CMK (cell line): Measurements from ENCODE around the gene INTS1.

Experiments
- DNase-seq: peaks from one replicate; pipeline ENCODE4 v3.0.0-alpha.2; 2010; ENCODE audit warnings: low read depth

INTS1 gene

DNA sequence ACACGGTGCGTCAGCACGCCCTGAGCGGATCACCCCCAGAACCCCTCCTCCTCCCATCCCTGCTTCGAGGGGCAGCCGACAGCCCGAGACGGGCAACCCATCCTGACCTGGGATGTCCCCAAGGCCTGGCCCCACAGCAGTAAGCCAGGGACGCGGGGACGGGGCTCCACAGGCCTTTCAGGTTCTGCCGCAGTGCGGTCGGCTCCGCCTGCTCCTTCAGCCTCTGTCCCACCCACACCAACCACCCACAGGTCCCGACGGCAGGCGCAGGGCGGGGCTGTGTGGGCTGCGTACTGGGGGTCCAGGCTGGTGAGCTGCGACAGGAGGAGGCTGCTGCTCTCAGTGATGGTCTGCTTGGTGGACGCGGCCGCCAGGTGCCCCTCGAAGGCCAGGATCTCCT, 16.7 kb downstream of the INTS1 start:
- DNase-seq = no peak

DNA sequence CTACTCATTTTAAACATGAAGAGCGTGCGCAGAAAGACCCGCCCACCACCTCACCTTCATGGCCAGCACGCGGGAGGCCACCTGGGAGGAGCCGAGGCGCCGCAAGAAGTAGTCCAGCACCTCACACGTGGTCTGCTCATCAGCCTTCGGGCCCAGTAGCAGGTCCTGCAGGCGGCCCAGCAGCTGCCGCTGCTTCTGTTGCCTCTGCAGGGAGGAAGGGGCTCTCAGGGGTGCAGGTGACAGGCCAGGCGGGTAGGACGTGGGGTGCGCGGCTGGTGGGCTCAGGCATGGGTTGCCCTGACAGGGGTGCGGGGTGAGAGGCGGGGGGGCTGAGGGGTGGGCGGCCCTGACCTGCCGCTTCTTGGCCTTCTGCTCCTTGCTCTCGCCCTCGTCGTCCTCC, 17.6 kb downstream of the INTS1 start:
- DNase-seq = no peak

DNA sequence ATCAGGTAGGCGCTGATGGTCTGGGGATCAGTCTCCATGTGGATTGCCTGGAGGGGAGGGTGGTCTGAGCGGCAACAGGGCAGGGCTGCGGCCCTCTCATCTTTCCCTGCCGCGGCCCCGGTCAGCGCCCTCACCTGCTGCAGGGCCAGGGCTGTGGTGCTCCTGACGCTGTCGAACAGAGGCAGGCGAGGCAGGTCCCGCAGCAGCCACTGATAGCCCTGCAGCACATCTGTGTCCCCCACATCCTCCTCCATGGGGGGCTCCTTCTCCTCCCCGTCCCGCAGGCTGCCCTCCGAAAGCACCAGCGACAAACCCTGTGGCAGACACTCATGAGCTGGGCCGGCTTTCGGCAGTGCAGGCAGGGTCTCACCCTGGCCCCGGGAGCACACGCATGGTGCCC, 19.0 kb downstream of the INTS1 start:
- no peak for DNase-seq

DNA sequence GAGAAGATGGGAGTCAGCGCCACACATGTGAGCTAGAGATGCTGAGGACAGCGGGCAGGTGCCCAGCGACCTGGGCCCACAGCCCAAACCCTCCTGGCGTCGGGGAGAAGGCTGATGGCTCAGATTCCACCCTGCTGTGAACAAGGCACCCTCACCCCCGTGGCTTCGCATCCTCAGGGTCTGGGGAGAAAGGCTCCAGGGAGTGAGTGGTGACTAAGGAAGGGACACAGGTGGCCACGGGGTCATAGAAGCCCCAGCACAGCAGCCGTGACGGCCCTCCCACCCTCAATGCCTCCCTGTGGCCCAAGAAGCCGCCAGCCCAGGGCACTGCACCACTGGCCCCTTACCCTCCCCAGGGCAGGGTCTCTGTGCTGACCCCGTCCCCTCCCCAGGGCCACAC, 19.6 kb downstream of the INTS1 start:
- no peak for DNase-seq

DNA sequence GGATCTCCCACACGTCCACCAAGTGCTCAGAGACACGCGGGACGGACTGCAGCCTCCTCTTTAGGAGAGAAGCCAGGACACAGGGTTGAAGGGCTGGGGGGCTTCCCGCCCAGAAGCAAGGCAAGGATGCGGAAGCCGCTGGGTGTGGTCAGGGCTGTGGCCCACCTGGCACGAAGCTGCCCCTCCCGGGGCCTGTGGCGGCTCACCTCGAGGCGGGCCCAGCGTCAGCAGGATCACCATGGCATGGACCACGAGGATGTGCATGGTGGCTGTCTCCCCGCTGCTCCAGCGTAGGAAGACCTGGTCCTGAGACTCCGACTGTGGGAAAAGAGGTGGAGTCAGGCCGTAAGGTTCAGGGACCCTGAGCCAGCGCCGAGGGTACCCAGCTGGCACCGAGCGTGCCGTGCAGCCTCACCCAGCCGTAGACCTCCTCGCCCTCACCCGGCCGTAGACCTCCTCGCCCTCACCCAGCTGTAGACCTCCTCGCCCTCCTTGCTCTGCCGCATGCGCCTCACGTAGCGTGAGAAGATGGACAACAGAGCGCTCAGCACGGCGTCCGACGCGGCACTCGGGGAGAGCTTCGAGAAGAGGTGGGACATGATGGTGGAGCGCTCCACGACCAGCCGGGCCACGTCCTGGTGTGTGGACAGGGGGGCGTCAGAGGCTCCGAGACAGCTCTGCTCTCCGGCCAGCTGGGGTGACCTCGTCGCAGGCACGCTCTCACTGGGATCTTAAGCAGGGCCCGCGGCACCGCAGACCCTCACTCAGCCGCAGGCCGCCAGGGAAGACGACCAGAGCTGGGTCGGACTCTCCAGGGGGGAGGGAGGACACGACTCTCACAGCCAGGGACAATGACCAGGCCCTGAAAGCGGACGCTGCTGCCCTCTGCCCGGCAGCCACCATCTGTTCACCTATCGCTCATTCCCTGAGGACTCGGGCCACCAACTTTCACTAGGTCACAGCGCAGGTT, 20.4 kb downstream of the INTS1 start:
- no peak for DNase-seq

DNA sequence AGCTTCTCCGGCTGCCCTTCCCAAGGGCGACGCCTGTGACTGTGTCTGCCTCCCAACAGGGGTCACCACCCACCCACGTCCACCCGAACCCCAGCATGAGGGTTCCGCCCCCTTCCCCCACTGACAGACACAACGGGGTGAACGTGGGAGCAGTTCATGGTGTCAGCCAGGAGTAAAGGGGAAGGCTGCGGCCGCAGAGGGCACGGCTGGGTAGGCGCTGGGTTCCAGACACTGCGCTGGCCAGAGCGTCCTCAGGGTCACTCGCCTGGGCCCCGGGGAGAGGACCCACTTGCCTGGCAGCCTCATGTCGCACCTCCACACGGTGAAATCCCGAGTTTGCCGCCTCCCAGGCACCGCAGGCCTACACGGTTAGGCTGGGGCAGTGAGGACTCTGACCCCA, 21.1 kb downstream of the INTS1 start:
- DNase-seq = no peak

DNA sequence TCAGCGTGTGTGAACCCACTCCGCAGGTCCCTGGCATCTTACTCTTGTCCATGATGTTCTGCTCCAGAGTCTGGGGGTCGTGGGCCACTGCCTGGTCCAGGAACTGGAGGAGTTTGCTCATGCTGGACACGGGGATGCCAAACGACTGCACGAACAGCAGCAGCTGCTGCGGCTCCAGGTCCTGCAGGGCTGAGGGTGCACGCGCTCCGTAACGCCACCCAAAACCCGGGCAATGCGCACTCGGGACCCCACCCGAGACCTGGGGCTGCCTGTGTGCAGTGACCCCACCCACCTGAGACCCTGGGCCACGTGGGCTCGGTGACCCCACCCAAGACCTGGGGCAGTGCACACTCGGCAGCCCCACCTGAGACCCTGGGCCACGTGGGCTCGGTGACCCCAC, 22.9 kb downstream of the INTS1 start:
- no peak for DNase-seq

DNA sequence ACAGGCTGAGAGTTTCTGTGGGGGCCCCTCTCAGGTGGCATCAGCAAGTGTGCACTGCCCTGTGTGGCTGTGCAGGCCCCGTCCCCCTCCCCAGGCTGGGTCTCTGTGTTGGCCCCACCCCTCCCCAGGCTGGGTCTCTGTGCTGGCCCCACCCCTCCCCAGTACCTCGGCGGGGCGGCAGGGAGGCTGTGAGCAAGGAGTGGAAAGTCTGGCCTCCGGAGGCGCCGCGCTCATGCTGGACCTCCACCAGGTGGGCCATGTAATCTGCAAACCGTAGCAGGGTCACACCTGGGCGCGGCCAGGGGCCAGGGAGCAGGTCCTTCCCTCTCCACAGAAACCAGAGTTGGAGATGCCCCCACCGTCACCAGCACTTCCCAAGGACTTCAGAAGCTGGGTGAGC, 23.5 kb downstream of the INTS1 start:
- DNase-seq = no peak

DNA sequence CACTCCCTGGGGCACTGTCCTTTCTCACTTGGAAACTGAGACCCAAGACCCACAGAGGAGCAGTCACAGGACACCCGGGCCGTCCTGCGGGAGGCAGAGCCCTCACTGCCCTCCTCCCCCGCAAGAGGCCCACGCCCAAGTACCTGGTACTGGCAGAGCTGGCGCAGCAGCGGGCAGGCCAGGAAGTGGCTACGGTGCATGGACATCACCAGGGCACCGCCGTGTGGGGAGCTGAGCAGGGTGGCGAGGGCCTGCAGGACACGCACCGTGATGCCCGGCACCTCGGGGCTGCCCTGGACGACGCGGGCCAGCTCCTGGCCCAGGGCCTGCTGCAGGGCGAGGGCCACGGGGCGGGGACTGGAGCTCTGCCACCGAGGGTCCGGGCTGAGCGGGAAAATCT, 24.9 kb downstream of the INTS1 start:
- no peak for DNase-seq

DNA sequence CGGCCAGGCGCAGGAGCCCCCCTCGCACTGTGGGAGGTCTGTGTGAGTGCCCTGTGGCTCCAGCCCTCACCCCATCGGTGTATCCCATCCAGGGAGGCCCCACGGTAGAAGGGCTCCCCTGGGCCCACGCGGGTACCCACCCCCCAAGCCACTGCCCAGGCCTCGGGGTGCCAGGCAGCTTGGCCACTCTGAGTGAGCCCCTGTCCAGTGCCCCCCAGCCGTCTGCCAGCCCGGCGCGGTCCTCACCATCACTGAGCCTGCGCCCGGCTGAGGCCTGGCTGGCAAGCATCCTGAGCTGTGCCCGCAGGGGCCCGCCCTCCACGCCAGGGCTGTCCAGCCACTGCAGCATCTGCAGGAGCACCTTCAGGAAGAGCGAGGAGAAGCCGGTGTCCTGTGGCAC, 25.7 kb downstream of the INTS1 start:
- DNase-seq = no peak

DNA sequence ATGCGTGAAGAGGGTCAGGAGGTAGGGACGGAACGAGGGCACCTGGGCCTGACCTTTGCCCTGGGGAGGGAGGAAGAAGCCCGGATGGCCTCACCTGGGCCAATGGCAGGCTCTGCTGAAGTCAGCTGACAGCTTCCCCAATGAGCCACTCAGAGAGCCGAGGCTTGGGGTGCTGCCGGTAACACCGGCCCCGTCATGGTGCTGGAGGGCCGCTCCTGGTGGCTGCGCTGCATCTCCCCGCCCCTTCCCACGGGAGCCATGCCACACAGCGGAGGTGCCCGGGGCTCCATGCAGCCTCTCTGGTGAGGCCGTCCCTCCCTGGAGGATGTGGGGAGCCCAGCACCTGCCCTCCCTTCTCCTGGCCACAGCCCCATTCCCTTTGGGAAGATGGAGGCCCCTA, 27.3 kb downstream of the INTS1 start:
- no peak for DNase-seq

DNA sequence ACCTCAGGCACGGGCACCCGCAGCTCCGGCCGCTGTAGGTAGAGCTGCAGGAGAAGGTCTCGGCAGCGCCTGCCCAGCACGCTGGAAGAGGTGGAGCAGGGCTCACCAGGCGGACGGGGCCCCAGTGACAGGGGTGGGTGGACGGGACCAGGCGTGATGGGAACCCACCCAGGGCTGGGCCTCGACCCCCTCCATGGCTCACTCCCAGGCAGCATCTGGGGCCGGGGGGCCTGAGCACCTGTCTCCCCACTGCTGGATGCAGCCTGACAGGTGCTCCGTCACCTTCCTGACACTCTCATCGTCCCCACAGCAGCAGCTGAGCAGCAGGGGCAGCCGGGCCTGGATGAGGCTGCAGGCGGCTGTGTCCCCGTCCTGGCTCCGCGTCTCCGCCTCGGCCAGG, 28.2 kb downstream of the INTS1 start:
- DNase-seq = no peak

DNA sequence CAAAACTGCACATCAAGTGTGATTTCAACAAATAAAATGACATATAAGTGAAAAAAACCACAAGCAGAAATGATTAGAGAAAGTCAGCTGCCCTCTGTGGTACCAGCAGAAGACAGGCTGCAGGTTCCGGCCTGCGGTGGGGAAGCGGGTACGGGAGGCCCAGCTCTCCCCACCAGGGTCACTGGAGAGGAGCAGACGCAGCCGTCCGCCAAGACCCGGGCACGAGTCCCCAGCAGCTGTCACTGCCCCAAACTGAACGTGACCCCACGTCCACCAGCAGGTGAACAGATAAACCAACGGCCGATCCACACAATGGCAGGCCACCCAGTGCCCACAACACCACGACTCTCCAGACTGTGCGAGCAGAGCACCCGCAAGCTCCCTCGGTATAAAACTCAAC, 28.8 kb downstream of the INTS1 start:
- DNase-seq = no peak

DNA sequence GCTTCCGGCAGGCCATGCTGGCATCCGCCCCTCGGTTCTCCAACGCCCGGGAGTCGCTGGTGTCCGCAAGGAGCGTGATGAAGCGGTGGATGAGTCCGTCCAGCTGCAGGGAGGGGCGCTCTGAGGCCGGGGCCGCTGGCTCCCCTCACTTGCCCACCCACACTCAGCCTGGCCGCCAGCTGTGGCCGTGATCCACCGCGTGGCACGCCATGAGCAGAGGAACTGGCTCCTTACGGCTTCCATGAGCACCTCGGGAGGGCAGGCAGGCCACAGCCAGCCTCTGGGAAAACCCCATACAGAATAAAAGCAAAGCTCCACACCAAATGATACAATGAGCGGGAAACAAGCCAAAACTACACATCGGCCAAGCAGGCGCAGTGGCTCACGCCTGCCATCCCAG, 29.5 kb downstream of the INTS1 start:
- no peak for DNase-seq

DNA sequence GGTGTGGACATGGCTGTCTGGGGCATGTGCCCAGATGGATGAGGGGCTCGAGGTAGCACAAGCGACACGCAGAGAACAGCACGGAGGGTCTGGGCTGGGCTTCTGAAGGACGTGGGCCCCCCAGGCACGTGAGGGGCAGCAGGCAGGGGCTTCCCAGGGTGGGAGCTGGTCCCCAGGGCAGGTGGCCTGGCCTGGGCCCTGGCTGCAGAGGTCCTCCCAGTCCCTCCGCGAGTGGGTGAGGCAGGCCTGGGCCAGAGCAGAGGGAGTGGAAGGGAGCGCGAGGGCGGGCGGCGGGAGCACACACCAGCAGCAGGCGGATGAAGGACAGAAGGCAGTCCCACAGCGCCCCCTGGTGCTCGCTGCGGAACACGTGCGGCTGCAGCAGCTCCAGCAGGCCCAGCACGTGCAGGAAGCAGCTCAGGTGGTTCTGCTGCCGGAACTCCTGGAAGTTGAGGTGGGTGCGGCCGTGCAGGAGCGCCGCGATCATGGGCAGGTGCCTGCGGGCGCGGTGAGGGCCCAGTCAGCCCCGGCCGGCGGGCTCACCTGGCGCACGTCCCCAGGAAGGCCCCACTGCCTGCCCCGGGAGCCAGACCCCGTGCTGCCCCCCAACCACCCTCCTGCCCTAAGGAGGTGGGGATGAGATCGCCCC, 30.2 kb downstream of the INTS1 start:
- no peak for DNase-seq

DNA sequence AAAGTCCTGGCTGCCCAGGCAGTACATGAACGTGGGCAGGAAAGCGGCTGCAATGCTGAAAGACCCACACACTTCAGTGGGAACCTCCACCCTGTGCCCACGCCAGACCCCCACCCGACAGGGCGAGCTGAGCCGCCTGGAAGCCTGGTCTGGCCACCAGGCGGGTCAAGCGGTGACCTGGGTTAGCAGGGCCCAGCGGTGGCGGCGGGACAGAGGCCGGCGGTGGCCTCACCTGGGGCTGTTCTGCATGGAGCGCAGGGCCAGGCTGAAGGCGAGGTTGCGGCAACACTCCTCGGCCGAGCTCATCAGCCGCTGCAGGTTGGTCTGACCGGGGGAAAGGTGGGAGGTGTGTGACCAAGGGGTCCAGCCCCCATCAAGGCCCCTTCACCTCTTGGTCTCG, 33.3 kb downstream of the INTS1 start:
- no peak for DNase-seq

DNA sequence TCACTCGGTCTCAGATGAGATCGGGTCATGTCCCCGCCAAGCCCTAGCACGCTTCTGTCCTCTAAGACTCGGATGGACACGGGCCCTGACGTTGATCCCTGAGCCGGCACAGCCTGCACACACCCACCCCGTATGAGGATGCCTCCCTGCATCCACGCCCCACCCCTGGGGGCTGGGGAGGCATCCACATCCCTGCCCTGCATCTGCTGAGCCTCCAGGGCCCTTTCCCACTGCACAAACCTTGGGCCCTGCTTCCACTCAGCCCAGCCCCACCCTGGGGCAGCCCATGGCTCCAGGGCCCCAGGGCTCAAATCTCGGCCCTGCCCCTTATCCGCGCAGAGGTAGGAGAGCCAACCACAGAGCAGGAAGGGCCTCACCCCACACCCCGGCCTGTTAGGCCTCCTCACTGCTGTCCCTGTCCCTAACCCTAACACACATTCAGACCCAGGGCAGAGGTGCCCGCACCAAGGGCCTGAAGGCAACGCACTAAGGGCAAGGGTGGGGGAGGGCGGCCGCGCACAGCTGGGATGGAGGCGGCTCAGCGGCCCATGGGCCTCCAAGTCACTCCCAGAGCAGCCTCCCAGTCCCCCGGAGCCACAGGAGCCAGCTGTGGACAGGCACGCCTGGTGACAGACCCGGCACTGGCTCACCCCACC, 35.4 kb downstream of the INTS1 start:
- DNase-seq = no peak

DNA sequence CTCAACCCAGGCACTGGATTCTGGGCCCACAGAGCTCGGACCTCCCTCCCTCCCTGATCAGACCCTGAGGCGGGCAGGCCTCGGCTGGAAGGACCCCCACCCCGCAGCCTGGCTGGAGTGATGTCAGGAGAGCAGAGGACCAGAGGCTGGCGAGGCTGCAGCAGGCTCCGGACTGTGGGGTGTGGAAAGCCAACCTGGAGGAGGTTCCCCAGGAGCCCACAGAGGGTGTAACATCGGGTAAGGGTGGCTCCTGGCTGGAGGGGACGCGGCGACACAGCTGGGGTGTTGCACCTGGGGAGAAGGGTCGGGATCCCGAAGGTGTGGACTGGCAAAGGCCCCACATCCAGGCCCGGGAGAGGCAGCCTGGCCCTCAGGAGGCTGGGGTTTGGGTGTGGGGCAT, 36.0 kb downstream of the INTS1 start:
- no peak for DNase-seq

DNA sequence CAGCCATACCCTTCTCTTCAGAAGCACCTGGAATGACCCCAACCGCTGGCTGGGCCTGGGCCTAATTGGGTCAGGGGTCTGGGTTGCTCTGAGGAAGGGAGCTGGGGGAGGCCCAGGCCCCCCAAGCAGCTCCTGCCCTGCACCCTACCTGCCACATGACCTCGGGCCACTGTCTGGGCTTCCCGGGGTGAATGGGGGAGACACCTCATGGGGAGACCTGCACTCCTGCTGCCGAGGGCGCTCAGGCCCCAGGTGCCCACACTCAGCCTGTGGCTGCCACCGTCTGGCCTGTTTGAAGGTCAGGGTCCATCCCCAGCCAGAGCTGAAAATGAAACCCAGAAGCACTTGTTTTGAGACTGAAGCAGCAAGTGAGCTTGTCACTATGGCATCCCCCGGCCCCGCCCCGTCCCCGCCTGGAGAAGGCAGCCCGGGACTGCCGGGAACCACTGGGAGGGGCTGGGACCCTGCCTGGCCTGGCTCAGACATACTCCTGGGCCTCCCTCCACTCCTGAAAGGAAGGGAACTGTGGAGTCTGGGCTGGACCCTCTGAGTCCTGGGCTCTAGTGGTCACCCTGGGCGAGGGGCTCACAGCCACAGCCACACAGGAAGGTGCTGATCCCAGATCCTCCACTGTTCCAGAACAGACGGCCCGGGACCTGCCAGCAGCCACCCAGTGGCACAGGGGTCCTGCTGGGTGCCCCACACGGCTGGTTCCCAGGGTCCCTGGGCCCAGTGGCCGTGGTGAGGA, 37.5 kb downstream of the INTS1 start:
- no peak for DNase-seq

DNA sequence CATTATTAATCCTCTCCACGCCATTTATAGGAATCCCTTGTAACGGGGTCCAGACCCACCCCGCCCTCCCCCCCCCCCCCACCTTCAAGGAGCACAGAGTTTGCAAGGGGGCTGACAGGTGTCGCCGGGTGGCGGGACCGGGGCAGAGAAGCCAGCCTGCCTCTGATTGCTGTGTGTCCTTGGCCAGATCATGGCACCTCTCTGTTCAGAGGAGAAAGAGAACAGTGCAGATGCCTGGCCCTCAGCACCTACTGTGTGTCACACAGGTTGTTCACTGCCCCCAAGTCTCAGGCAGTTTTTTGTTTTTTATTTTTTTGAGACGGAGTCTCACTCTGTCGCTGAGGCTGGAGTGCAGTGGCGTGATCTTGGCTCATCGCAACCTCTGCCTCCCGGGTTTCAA, 39.5 kb downstream of the INTS1 start:
- no peak for DNase-seq

DNA sequence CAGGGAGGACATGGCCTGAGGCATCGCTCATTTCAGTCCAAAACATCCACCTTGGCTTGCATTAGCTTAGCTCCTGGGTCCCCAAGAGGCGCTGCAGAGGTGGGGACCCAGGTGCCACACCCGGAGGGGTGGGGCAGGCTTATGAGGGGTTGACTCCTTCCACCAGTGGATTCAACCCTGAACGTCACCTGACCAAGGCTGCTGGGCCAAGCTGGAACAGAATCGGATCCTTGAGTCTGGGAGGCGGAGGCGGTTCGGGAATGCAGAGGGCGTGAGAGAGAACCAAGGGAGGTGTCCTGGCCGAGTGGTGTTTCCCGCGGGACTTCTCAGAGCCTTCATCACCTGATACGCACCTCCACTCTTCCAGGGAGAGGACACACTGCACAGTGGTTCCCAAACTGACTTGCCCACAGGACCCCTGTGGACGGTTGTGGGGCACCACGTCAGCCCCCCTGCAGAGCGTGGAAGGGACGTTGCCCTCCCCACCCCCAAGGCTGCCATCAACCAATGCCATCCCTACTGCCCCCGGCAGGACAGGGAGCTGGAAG, 40.4 kb downstream of the INTS1 start:
- no peak for DNase-seq
